Jurkat, Clone E6-1 (cell line): ENCODE measurements around the gene PEPD.

ENCODE experiments used
- DNase-seq: peaks from one replicate; pipeline ENCODE4 v3.0.0-alpha.2; 2011; ENCODE audit warnings: low read depth, low spot score
- H3K4me3 ChIP-seq: 2 replicates; pipeline ENCODE4 v1.5.1; 2011; ENCODE audit warnings: mild to moderate bottlenecking, low read length, control low read depth, moderate library complexity

The PEPD gene

GRCh38 chr19:33363476-33363875 lies 158.1 kb downstream of the PEPD start:
- no peak overlapping the region for H3K4me3 ChIP-seq
- DNase-seq, result no peak

- no peak overlapping the region for H3K4me3 ChIP-seq
- no peak for DNase-seq
These were observed 158.9 kb downstream of the PEPD start for GRCh38 chr19:33362508-33363228.

- no peak for DNase-seq
These were observed 162.0 kb downstream of the PEPD start for GRCh38 chr19:33359581-33359980.

GRCh38 chr19:33358408-33358807 lies 163.2 kb downstream of the PEPD start:
- no peak for DNase-seq

More at GRCh38 chr19:33359581-33359980, 162.0 kb downstream of the PEPD start:
- no peak overlapping the region for H3K4me3 ChIP-seq

GRCh38 chr19:33357556-33357955 lies 164.0 kb downstream of the PEPD start:
- no peak for DNase-seq
- no peak overlapping the region for H3K4me3 ChIP-seq

More at GRCh38 chr19:33358408-33358807, 163.2 kb downstream of the PEPD start:
- no peak overlapping the region for H3K4me3 ChIP-seq

- no peak for DNase-seq
- H3K4me3 ChIP-seq, result no peak overlapping the region
These were observed 166.1 kb downstream of the PEPD start for GRCh38 chr19:33355535-33355934.

GRCh38 chr19:33350538-33351309 lies 170.9 kb downstream of the PEPD start:
- no peak overlapping the region for H3K4me3 ChIP-seq
- no peak for DNase-seq

- DNase-seq, result no peak
These were observed 172.0 kb downstream of the PEPD start for GRCh38 chr19:33349319-33350289.

GRCh38 chr19:33348301-33349010 lies 173.1 kb downstream of the PEPD start:
- H3K4me3 ChIP-seq, result no peak overlapping the region
- DNase-seq, result no peak

More at GRCh38 chr19:33349319-33350289, 172.0 kb downstream of the PEPD start:
- no peak overlapping the region for H3K4me3 ChIP-seq

GRCh38 chr19:33347300-33347699 lies 174.3 kb downstream of the PEPD start:
- no peak overlapping the region for H3K4me3 ChIP-seq
- DNase-seq, result no peak

- H3K4me3 ChIP-seq, result no peak overlapping the region
- DNase-seq, result no peak
These were observed 174.9 kb downstream of the PEPD start for GRCh38 chr19:33346665-33347064.

GRCh38 chr19:33345163-33345562 lies 176.4 kb downstream of the PEPD start:
- no peak for DNase-seq
- H3K4me3 ChIP-seq, result no peak overlapping the region

- no peak for DNase-seq
- H3K4me3 ChIP-seq, result no peak overlapping the region
These were observed 177.0 kb downstream of the PEPD start for GRCh38 chr19:33344573-33344925.

GRCh38 chr19:33343859-33344572 lies 177.6 kb downstream of the PEPD start:
- no peak overlapping the region for H3K4me3 ChIP-seq
- DNase-seq, result no peak

- DNase-seq, result no peak
These were observed 178.3 kb downstream of the PEPD start for GRCh38 chr19:33343301-33343700.

GRCh38 chr19:33340991-33341390 lies 180.6 kb downstream of the PEPD start:
- no peak for DNase-seq
- no peak overlapping the region for H3K4me3 ChIP-seq

More at GRCh38 chr19:33343301-33343700, 178.3 kb downstream of the PEPD start:
- H3K4me3 ChIP-seq, result no peak overlapping the region

GRCh38 chr19:33339016-33339984 lies 182.3 kb downstream of the PEPD start:
- no peak for DNase-seq
- H3K4me3 ChIP-seq, result no peak overlapping the region
